OCI-LY7 (cell line): Measurements from ENCODE around the gene RUSF1. TPM values are rescaled to one million over a fixed set of nuclear protein-coding genes. Genes with fewer than 3 reads are reported as not detected.

Experiments
- BruUV-seq: library from RNA; stranded (reverse); fragments of 400-500 nt; replicated peaks from 2 replicates; lab custom pipeline; 2021; lab: Mats Ljungman, UMichigan
- CTCF ChIA-PET: fragments of 300-600 bp; sonication (Branson Sonifier 250); formaldehyde crosslinking; loops from one replicate; lab custom pipeline; 2022; ENCODE audit warnings: antibody characterized with exemption; ENCODE audit not compliant: unreplicated experiment; lab: Charles Lee
- POLR2A ChIA-PET: fragments of 300-600 bp; sonication (Branson Sonifier 250); formaldehyde crosslinking; loops from one replicate; lab custom pipeline; 2022; ENCODE audit warnings: antibody characterized with exemption; lab: Charles Lee
- DNase-seq: peaks from one replicate; pipeline ENCODE4 v3.0.0-alpha.2; 2015; ENCODE audit warnings: low spot score
- H2AFZ ChIP-seq: fragments of 200-600 bp; sonication (generic), shearing (Covaris generic); 2 replicates; pipeline ENCODE4 v1.6.1; 2014; ENCODE audit warnings: mild to moderate bottlenecking, antibody characterized with exemption, low read length, moderate library complexity
- H3K27ac ChIP-seq: fragments of 200-600 bp; sonication (generic); 2 replicates; pipeline ENCODE4 v1.5.1; 2014; ENCODE audit warnings: mixed run types, low read depth, mild to moderate bottlenecking, moderate library complexity, low read length, inconsistent platforms; ENCODE audit not compliant: poor library complexity, severe bottlenecking
- H3K36me3 ChIP-seq: fragments of 200-600 bp; sonication (generic); 2 replicates; pipeline ENCODE4 v1.6.1; 2014; ENCODE audit warnings: mild to moderate bottlenecking, antibody characterized with exemption, low read length, moderate library complexity, mixed read lengths; ENCODE audit not compliant: insufficient read depth
- H3K4me1 ChIP-seq: fragments of 200-600 bp; sonication (generic); 2 replicates; pipeline ENCODE4 v1.5.1; 2014; ENCODE audit warnings: mild to moderate bottlenecking, low read length; ENCODE audit not compliant: insufficient read depth, poor library complexity, severe bottlenecking
- H3K4me2 ChIP-seq: fragments of 200-600 bp; sonication (generic); 2 replicates; pipeline ENCODE4 v1.6.1; 2014; ENCODE audit warnings: mild to moderate bottlenecking, low read length
- H3K4me3 ChIP-seq: fragments of 200-600 bp; sonication (generic); 2 replicates; pipeline ENCODE4 v1.5.1; 2014; ENCODE audit warnings: mild to moderate bottlenecking, low read depth, low read length; ENCODE audit not compliant: poor library complexity, severe bottlenecking
- H3K79me2 ChIP-seq: fragments of 200-600 bp; sonication (generic); 2 replicates; pipeline ENCODE4 v1.6.1; 2016; ENCODE audit warnings: low read depth, mild to moderate bottlenecking, low read length, moderate library complexity, mixed read lengths; ENCODE audit not compliant: insufficient read depth
- H3K9me2 ChIP-seq: fragments of 200-600 bp; sonication (generic); 2 replicates; pipeline ENCODE4 v1.6.1; 2016; ENCODE audit warnings: mild to moderate bottlenecking, low read length, mixed read lengths; ENCODE audit not compliant: insufficient read depth
- H3K9me3 ChIP-seq: fragments of 200-600 bp; sonication (generic); 2 replicates; pipeline ENCODE4 v1.6.1; 2014; ENCODE audit warnings: mild to moderate bottlenecking, mixed run types, low read length, mixed read lengths
- H4K20me1 ChIP-seq: fragments of 200-600 bp; sonication (generic); 2 replicates; pipeline ENCODE4 v1.6.1; 2014; ENCODE audit warnings: mild to moderate bottlenecking, antibody characterized with exemption, low read length, moderate library complexity, mixed read lengths; ENCODE audit not compliant: insufficient read depth
- CTCF ChIP-seq: fragments of 200-600 bp; sonication (generic); conservative IDR thresholded peaks from 2 replicates; pipeline ENCODE4 v1.5.1; 2014; ENCODE audit warnings: mild to moderate bottlenecking, antibody characterized with exemption, low read length, moderate library complexity, mixed read lengths
- EZH2phosphoT487 ChIP-seq: fragments of 200-600 bp; sonication (generic); IDR thresholded peaks from 2 replicates; pipeline ENCODE4 v1.6.1; 2018; ENCODE audit warnings: low read depth, borderline replicate concordance, mild to moderate bottlenecking, mixed run types, antibody characterized with exemption, low read length, moderate library complexity, mixed read lengths
- intact Hi-C: fragments of 100-400 bp; cut with micrococcal nuclease; formaldehyde crosslinking; loops from one replicate; pipeline ENCODE4 v1.10.0; 2022; ENCODE audit not compliant: unreplicated experiment
- total RNA-seq, 2 experiments: library from RNA; depleted of rRNA in 1 of 2; stranded (reverse); fragments of >200 nt in 1 of 2; shearing (Covaris generic) in 1 of 2; gene quantifications; 2 replicates each; pipeline ENCODE4 v1.2.3, GENCODE V29; 2014 to 2022

RUSF1 gene
- total RNA-seq, 2 experiments from 2014 or later = 28.6 to 40.4 TPM

GRCh38 chr16:31480851-31481536 is 27.2 kb downstream of the RUSF1 start:
- POLR2A ChIA-PET = no interaction called here
- H3K9me3 ChIP-seq = no peaks in the 10 kb centered on the region
- no peak overlapping the region for H3K27ac ChIP-seq
- intact Hi-C loops = no loop called here
- BruUV-seq = no TSS peak
- TF ChIP-seq CTCF (no peak), EZH2phosphoT487 (no peak)
- H2AFZ ChIP-seq = no peak overlapping the region
- H3K9me2 ChIP-seq = no peaks in the 10 kb centered on the region
- H3K79me2 ChIP-seq = no peaks in the 10 kb centered on the region
- no peaks in the 10 kb centered on the region for H3K36me3 ChIP-seq
- CTCF ChIA-PET = no interaction called here
- H4K20me1 ChIP-seq = no peaks in the 10 kb centered on the region
- H3K4me3 ChIP-seq = no peak overlapping the region
- H3K4me2 ChIP-seq = no peak overlapping the region
- no peaks in the 10 kb centered on the region for H3K4me1 ChIP-seq
- DNase-seq = no peak

- Histone ChIP-seq H2AFZ (no peak overlapping the region), H3K9me2 (no peaks in the 10 kb centered on the region), H3K4me3 (no peak overlapping the region), H3K4me2 (no peak overlapping the region), H3K79me2 (no peaks in the 10 kb centered on the region), H3K9me3 (no peaks in the 10 kb centered on the region), H3K27ac (no peak overlapping the region), H3K4me1 (no peaks in the 10 kb centered on the region), H3K36me3 (no peaks in the 10 kb centered on the region), H4K20me1 (no peaks in the 10 kb centered on the region)
- no peak for TF ChIP-seq EZH2phosphoT487
- no peak for TF ChIP-seq CTCF
- intact Hi-C loops = no loop called here
- CTCF ChIA-PET = no interaction called here
- no TSS peak for BruUV-seq
- DNase-seq = no peak
- POLR2A ChIA-PET = no interaction called here
These were observed 28.4 kb downstream of the RUSF1 start for GRCh38 chr16:31479751-31480150.

GRCh38 chr16:31478956-31479355 is 29.2 kb downstream of the RUSF1 start:
- CTCF ChIA-PET = no interaction called here
- intact Hi-C loops = no loop called here
- Histone ChIP-seq H4K20me1 (no peaks in the 10 kb centered on the region), H3K4me1 (no peaks in the 10 kb centered on the region), H3K4me3 (no peak overlapping the region), H3K4me2 (no peak overlapping the region), H3K36me3 (no peaks in the 10 kb centered on the region), H3K27ac (no peak overlapping the region), H3K79me2 (no peaks in the 10 kb centered on the region), H3K9me3 (no peaks in the 10 kb centered on the region), H2AFZ (no peak overlapping the region), H3K9me2 (no peaks in the 10 kb centered on the region)
- no peak for TF ChIP-seq EZH2phosphoT487
- no peak for TF ChIP-seq CTCF
- POLR2A ChIA-PET = no interaction called here
- DNase-seq = no peak
- BruUV-seq = no TSS peak
